GM06990 (cell line): ENCODE results near the gene AP1AR.
"Not testable (repeated sequence)": the region's sequence is repeated elsewhere in the genome, so short reads cannot be mapped to it uniquely, and the experiment has no call there.

Source experiments
- DNase-seq: peaks from one replicate; pipeline ENCODE4 v3.0.0-alpha.2; 2011; ENCODE audit not compliant: insufficient read length; ENCODE audit errors: extremely low read depth
- H3K27me3 ChIP-seq: replicated peaks from 2 replicates; pipeline ENCODE4 v1.6.0; 2011; ENCODE audit warnings: low read length; ENCODE audit not compliant: control insufficient read depth, insufficient read depth
- H3K36me3 ChIP-seq: 2 replicates; pipeline ENCODE4 v1.5.1; 2011; ENCODE audit warnings: low read length; ENCODE audit not compliant: control insufficient read depth, insufficient read depth
- H3K4me3 ChIP-seq: replicated peaks from 2 replicates; pipeline ENCODE4 v1.5.1; 2011; ENCODE audit warnings: low read depth, mild to moderate bottlenecking, control low read depth, low read length
- TF ChIP-seq, protein P1 (sequence below): IDR thresholded peaks from 2 replicates; pipeline ENCODE4 v1.5.1; 2011; ENCODE audit warnings: low read length, control low read depth, mild to moderate bottlenecking, inconsistent platforms; ENCODE audit not compliant: insufficient read depth, poor library complexity, severe bottlenecking

The AP1AR gene

DNA sequence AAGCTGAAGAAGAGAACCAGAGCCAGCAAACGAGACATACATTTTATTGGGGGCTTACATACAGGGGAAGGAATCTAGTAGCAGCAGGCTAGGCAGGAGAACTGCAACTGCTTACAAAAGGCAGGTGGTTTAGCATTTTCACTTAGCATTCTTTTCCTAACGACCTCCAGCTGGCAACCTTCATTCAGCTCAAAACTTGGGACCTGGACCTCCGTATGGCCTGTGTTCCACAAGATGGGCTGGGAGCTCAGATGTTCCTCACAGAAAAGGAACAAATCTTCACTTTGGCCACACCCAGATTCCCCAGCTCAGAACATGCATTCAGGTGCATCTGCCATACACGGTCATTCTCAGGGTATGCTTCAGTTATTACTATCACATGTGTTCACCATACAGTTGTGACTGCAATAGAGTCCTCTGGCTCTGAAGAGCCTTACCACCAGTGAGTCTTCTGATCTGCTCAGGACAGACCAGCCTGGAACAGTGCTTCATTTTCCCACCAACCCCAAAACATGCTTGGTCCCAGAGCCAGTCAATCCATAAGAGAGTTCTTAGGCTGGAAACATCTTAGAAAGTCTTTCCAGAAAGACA lies 29.6 kb upstream of the AP1AR start:
- DNase-seq: no peak
- TF ChIP-seq, protein P1, sequence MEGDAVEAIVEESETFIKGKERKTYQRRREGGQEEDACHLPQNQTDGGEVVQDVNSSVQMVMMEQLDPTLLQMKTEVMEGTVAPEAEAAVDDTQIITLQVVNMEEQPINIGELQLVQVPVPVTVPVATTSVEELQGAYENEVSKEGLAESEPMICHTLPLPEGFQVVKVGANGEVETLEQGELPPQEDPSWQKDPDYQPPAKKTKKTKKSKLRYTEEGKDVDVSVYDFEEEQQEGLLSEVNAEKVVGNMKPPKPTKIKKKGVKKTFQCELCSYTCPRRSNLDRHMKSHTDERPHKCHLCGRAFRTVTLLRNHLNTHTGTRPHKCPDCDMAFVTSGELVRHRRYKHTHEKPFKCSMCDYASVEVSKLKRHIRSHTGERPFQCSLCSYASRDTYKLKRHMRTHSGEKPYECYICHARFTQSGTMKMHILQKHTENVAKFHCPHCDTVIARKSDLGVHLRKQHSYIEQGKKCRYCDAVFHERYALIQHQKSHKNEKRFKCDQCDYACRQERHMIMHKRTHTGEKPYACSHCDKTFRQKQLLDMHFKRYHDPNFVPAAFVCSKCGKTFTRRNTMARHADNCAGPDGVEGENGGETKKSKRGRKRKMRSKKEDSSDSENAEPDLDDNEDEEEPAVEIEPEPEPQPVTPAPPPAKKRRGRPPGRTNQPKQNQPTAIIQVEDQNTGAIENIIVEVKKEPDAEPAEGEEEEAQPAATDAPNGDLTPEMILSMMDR: no peak
- Histone ChIP-seq H3K27me3 (no peaks in the 10 kb centered on the region), H3K4me3 (no peak overlapping the region), H3K36me3 (no peaks in the 10 kb centered on the region)

DNA sequence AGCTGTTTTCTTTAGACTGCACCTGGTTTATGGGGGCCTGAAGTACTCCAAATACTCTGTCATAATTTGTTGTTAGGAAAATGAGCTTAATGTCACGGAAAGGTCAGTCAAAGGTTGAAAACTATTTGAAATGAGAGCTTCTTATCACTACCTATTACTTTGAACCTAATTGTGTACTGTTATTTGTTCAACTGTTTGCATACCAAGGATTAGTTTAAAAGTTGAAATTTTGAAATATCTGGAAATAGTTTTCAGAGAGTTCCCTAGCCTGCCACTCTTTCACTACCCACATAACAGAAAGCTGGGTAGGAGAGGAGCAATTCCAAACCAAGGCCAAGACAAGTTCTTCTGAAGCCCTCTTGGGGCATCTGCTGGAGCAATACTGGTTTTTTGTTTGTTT lies 28.0 kb upstream of the AP1AR start:
- H3K27me3 ChIP-seq: no peaks in the 10 kb centered on the region
- DNase-seq: no peak
- TF ChIP-seq, protein P1: no peak

DNA sequence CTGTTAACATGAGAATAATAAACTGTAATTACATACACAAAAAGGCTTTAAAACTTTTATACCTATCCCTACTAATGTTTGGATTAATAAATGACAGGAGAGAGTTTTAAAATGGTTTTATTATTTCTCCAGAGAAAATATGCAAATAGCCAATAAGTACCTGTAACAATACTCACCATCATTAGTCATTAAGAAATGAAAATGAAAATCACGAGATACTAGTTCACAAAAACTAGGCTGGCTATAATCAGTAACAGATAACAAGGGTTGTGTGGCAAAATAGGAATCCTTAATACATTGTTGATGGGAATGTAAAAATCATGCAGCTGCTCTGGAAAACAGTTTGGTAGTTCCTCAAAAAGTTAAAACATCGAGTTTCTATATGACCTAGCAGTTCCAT lies 25.2 kb upstream of the AP1AR start:
- Histone ChIP-seq H3K4me3 (no peak overlapping the region), H3K36me3 (no peaks in the 10 kb centered on the region), H3K27me3 (no peaks in the 10 kb centered on the region)
- DNase-seq: no peak
- TF ChIP-seq, protein P1: no peak

More for the DNA sequence above, 28.0 kb upstream of the AP1AR start:
- Histone ChIP-seq H3K4me3 (no peak overlapping the region), H3K36me3 (no peaks in the 10 kb centered on the region)

DNA sequence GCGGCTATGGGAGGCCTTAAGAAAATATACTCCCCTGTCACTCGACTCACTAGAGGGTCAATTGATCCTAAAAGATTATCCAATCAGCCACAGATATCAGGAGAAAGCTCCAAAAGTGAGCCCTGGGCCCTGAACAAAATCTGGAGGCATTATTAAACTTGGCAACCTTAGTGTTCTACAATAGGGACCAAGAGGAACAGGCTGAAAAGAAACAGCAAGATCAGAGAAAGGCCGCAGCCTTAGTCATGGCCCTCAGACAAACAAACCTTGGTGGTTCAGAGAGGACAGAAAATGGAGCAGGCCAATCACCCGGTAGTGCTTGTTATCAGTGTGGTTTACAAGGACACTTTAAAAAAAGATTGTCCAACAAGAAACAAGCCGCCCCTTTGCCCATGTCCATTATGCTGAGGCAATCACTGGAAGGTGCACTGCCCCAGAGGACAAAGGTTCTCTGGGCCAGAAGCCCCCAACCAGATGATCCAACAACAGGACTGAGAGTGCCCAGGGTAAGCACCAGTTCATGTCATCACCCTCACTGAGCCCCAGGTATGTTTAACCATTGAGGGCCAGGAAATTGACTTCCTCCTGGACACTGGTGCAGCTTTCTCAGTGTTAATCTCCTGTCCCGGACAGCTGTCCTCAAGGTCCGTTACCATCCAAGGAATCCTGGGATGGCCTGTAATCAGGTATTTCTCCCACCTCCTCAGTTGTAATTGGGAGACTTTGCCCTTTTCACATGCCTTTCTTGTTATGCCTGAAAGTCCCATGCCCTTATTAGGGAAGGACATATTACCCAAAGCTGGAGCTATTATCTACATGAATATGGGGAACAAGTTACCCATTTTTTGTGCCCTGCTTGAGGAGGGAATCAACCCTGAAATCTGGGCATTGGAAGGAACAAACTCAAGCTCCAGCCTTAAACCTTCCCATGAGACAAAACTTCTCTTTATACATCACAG lies 23.2 kb upstream of the AP1AR start:
- not testable (repeated sequence) for DNase-seq, H3K36me3 ChIP-seq, H3K27me3 ChIP-seq, H3K4me3 ChIP-seq

DNA sequence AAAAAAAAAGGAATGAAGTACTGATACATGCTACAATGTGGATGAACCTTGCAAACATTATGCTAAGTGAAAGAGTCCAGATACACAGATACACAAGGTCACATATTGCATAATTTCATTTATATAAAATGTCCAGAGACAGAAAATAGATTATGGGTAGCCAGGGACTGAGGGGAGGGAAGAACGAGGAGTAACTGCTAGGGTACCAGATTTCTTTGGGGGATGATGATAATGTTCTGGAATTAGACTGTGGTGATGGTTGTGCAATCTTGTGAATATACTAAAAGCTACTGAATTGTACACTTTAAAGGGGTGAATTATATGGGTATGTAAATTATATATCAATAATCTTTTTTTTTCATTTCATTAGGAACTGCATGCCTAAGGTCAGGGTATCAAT lies 20.8 kb upstream of the AP1AR start:
- Histone ChIP-seq H3K36me3 (no peaks in the 10 kb centered on the region), H3K4me3 (no peak overlapping the region), H3K27me3 (no peaks in the 10 kb centered on the region)
- TF ChIP-seq, protein P1: no peak
- no peak for DNase-seq

DNA sequence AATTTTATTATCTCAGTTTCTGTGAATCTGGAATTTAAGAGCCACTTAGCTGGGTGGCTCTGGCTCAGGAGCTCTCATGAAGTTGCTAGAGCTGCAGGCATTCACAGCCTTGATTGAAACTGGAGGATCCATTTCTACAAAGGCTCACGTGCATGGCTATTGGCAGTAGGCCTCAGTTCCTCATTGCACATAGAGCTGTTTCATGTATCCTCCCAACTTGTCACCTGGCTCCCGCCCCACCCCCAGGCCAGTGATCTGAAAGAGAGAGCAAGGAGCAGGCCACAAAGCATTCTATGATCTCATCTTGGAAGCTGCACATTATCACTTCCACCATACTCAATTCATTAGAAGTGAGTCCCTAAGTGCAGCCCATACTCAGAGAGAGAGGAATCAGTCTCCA lies 18.5 kb upstream of the AP1AR start:
- TF ChIP-seq, protein P1: no peak
- DNase-seq: peak; percentile 32
- H3K4me3 ChIP-seq: no peak overlapping the region
- no peaks in the 10 kb centered on the region for H3K27me3 ChIP-seq
- H3K36me3 ChIP-seq: no peaks in the 10 kb centered on the region
